Activated CD4-positive, alpha-beta T cell treated with anti-CD3 and anti-CD28 coated beads for 48 hours (primary cell): Measurements from ENCODE around the gene GPR150.

Source experiments
- DNase-seq: peaks from one replicate; pipeline ENCODE4 v3.0.0-alpha.2; 2020

The GPR150 gene

DNA sequence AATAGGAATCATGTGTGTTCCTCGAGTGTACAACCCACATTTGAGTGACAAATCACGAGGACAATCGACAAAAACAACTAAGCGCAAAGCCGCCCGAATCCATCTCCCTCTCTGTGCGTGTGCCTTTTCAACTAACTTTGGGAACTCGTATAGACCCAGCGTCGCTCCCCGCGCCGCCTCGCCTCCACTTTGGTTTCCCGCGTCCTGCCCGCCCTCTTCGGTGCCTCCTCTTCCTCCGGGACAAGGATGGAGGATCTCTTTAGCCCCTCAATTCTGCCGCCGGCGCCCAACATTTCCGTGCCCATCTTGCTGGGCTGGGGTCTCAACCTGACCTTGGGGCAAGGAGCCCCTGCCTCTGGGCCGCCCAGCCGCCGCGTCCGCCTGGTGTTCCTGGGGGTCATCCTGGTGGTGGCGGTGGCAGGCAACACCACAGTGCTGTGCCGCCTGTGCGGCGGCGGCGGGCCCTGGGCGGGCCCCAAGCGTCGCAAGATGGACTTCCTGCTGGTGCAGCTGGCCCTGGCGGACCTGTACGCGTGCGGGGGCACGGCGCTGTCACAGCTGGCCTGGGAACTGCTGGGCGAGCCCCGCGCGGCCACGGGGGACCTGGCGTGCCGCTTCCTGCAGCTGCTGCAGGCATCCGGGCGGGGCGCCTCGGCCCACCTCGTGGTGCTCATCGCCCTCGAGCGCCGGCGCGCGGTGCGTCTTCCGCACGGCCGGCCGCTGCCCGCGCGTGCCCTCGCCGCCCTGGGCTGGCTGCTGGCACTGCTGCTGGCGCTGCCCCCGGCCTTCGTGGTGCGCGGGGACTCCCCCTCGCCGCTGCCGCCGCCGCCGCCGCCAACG lies at the start of gene GPR150:
TSS of gene GPR150 (plus strand) at position 58 of the 840 bp plus-strand sequence. CDS start at position 247, 189 bp downstream.
- DNase-seq = peak; percentile 75

GRCh38 chr5:95572016-95572415 lies 47.9 kb upstream of the GPR150 start:
- no peak for DNase-seq

DNA sequence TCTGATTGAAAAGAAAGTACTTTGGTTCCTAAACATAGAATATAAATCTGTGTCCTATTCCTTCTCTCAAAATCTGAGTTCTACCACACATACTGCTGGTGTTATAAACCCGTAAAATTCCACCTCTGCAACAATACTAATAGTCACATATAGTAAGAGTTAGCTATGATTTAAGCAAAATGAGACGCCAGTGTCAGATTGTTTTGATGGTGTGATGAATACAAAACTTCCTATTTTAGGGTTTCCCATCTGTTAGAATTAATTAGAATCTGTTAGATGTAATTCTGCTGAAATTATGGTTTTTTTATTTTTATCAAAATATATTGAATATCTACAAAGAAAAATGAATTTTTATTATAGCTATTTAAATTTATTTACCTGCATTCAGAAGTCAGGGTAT lies 38.3 kb upstream of the GPR150 start:
- no peak for DNase-seq

GRCh38 chr5:95583992-95584391 lies 35.9 kb upstream of the GPR150 start:
- DNase-seq = no peak

- no peak for DNase-seq
Measured at GRCh38 chr5:95590880-95591279, 29.0 kb upstream of the GPR150 start.

DNA sequence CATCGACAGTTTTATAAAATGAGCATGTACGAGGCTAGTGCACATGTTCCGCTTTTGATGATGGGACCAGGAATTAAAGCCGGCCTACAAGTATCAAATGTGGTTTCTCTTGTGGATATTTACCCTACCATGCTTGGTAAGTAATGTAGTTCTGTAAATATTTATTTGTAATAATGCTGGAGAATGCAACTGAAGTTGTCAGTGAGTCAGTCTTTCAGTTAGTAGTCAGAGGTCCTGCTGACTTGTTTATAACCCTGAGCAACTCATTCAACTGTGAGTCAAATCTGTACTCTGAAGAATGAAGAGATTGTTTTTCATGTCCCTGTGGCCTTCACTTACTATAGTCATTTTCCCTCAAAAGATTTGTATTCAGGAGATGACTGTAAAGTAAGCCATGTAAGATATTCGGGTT lies 28.4 kb upstream of the GPR150 start:
- DNase-seq = no peak

- no peak for DNase-seq
Measured at GRCh38 chr5:95595289-95595931, 24.5 kb upstream of the GPR150 start.

DNA sequence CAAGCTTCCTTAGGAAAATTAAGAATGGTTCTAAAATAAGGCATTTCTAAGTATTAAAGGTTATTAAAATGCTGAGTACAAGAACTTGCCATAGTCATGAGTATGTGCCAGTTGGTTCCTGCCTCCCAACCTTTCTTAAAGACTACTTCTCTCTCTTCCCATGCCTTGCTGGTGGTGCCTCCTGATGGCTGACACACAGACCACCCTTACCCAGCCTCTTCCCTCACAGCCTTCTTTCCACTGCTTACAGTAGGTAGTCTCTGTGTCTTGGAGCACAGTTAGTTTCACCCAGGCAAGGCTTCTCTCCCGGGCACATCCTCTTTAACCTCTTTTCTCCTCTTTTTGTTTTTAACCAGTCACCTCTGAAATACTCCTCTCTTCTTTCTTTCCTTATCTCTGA lies 20.6 kb upstream of the GPR150 start:
- no peak for DNase-seq

DNA sequence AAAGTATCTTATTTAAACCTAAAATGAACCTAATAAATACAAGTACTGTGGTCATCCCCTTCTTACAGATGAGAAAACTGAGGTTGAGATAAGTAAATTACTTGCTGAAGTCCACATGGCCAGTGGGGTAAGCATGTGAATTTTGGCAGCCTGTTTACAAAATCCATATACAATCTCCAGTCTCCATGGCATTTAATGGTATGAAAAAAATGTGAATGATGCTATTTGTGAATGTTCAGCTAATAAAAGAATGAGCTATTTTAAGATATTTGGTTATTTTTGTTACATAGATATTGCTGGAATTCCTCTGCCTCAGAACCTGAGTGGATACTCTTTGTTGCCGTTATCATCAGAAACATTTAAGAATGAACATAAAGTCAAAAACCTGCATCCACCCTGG lies 19.3 kb upstream of the GPR150 start:
- DNase-seq = no peak

DNA sequence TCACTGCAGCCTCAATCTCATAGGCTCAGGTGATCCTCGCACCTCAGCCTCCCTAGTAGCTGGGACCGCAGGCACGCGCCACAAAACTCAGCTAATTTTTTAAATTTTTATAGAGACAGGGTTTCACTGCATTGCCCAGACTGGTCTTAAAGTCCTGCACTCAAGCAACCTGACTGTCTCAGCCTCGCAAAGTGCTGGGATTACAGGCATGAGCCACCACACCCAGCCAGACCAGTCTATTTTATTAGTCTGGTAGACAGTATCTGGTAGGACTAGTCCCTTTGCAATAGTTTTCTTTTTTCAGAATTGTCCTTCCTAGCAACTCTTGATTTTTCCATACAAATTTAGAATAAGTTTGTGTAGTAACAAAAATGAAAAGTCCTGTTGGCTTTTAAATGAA lies 14.1 kb upstream of the GPR150 start:
- DNase-seq = no peak

DNA sequence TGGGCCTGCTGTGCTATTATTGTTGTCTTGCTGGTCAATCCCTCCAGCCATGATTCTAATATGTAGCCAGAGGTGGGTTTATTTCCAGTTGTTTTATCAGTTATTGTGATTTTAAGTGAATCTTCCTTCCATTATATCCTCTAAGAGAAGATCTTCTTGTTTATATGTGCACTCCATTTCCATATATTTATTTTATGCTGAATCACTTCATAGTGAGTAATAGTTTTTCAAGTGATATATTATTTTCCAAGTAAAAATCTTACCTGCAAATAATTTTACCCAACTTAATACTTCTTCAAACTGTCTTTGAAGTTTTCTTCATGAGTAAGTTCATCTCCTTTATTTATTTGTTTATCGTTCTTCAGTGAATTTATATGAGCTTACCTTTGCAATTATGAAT lies 13.5 kb upstream of the GPR150 start:
- DNase-seq = no peak

GRCh38 chr5:95609711-95610110 lies 10.2 kb upstream of the GPR150 start:
- DNase-seq = no peak

- DNase-seq = no peak
Measured at GRCh38 chr5:95610546-95610945, 9.3 kb upstream of the GPR150 start.

- no peak for DNase-seq
Measured at GRCh38 chr5:95611396-95611795, 8.5 kb upstream of the GPR150 start.

DNA sequence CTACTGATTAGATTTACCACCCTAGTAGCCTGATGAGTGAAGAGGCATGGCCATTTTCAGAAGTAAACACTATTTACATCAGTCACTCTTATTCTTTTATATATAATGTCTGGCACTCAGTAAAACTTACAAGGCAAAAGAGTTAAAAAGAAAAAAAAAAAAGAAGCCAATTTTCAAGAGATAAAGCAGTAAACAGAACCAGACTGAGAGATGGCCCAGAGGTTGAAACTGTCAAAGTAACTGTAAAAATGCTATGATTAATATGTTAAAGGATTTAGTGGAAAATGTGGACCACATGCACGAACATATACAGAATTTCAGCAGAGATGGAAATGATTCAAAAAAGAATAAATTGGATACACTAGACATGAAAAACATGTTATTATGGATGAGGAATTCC lies 6.4 kb upstream of the GPR150 start:
- no peak for DNase-seq

DNA sequence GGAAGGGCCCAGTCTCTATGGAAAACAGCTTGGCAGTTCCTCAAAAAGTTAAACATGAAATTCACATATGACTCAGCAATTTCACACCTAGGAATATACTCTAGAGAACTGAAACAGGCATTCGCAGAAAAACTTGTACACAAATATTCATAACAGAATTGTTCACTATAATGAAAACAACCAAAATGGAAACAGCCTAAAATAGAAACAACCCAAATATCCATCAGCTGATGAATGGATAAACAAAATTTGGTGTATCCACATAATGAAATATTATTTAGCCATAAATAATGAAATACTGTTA lies 4.8 kb upstream of the GPR150 start:
- DNase-seq = no peak

DNA sequence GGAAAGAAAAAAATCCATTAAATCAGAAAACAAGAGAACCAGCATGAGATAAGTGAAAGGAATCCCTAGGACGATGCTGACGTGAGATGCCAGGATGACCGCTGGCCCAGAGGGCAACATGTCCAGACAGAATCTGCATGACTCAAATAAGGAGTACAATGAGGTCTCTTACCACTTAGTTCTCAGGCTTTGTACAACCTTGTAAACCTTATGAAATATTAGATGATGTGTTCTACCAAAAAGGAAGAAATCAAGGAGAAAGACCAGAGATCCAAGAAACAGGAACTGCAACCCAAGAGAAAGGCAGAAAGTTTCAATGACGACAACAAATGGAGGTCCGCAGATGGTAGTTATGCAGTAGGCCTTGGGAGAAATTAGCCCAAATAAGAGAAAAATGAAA lies 2.8 kb upstream of the GPR150 start:
- no peak for DNase-seq

DNA sequence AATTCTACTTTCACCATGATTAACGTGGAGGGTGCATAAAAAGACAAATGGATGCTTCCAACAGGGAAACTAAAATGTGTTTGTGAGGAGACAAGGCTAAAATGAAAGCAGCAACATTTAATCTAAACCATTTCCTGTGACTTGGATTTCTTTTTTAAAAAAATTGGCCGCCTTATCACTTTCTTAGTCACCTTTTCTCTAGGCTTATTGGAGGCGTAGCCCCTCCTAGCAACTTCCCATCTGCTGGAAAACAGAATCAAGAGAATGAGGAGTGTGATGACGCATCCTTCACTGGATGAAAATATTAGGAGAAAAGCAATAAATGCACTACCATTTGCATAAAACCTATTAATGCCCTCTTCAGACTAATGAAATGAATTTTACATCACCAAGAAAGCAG lies 791 bp upstream of the GPR150 start:
- DNase-seq = no peak

DNA sequence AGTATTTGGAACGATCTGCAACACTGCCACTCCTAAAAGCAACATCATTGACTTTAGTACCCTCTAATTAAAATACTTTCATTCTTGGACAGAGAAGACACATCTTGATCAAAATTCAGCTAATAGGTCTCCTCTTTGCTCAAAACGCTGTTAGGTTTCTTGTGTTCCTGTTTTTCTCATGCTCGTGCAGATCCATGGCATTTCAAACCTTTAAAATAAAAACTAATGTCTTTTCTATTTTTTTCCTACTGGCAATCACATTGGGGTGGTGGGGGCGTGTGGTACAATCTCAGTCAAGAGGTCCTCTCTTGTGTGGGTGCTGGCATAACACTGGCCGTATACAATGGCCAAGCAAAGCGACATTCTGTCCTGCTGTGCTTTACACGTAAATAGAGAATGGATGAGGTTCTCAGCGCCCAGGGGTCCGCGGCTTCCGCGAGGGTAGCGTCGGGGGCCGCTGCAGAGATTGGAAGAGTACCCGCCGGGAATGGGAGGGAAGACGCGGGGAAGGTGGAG lies 315 bp upstream of the GPR150 start:
- peak; percentile 9 for DNase-seq

DNA sequence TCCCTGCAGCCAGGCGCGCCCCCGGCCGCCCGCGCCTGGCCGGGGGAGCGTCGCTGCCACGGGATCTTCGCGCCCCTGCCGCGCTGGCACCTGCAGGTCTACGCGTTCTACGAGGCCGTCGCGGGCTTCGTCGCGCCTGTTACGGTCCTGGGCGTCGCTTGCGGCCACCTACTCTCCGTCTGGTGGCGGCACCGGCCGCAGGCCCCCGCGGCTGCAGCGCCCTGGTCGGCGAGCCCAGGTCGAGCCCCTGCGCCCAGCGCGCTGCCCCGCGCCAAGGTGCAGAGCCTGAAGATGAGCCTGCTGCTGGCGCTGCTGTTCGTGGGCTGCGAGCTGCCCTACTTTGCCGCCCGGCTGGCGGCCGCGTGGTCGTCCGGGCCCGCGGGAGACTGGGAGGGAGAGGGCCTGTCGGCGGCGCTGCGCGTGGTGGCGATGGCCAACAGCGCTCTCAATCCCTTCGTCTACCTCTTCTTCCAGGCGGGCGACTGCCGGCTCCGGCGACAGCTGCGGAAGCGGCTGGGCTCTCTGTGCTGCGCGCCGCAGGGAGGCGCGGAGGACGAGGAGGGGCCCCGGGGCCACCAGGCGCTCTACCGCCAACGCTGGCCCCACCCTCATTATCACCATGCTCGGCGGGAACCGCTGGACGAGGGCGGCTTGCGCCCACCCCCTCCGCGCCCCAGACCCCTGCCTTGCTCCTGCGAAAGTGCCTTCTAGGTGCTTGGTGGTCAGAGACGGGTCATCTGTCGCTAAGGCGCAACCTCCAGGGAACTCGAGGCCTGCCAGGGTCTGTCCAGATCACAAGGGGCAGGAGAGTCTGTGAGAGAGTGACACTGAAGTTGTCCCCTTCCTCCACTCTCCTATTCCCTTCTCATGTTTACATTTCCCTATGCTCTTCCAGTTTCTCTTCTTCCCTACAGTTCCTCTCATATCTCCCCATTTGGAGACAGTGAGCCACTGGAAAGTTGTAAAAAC lies 1.3 kb downstream of the GPR150 start:
- DNase-seq = peak; percentile 58

- no peak for DNase-seq
Measured at GRCh38 chr5:95621839-95622629, 2.1 kb downstream of the GPR150 start.

DNA sequence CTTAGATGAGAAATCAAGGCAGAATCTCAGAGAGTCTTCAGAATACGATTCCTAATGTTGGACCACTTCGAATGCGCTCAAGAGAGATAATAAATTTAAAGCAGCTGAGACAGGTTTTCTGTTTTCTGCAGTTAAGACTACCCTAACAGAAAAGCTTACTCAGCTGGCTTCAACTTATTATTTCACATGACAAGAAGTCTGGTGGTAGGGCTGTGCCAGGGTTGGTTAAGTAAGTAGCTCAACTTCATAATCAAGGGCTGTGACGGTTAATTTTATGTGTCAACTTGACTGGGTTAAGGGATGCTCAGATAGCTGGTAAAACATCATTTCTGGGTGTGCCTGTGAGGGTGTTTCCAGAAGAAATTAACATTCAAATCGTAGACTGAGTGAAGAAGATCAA lies 3.8 kb downstream of the GPR150 start:
- DNase-seq = no peak

- DNase-seq = no peak
Measured at GRCh38 chr5:95624368-95624767, 4.5 kb downstream of the GPR150 start.
